Limb (tissue), 2 donors: Measurements from ENCODE around the gene FAF1.
"Not testable (repeated sequence)": the region's sequence is repeated elsewhere in the genome, so short reads cannot be mapped to it uniquely, and the experiment has no call there.

Experiments
- DNase-seq, 2 donors: peaks; one replicate each; pipeline ENCODE4 v3.0.0-alpha.2; 2016; ENCODE audit errors: extremely low spot score in 2 of 2

Gene FAF1

DNA sequence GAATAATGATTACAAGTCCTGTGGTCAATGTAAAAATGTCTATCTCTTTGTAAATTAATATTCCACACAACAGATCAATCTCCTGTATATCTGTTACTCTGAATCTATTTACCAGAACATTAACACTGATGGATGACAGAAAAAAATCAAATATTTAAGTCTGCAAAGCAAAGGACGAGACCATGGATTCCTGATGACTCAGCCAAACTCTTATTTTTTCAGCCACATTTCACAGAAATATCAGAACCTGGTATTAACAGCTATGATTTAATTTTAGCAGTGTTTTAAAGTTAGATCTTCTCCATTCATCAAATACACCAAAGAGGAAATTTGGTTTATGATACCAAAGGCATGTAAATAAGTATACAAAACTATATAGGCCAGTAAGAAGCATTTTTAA, 46.1 kb downstream of the FAF1 start:
- no peak for DNase-seq

DNA sequence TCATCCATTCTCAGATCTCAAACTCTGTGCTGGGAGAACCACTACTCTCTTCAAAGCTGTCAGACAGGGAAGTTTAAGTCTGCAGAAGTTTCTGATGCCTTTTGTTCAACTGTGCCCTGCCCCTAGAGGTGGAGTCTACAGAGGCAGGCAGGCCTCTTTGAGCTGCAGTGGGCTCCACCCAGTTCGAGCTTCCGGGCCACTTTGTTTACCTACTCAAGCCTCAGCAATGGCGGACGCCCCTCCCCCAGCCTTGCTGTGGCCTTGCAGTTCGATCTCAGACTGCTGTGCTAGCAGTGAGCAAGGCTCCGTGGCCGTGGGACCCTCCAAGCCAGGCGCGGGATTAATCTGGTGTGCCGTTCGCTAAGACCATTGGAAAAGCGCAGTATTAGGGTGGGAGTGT, 49.7 kb downstream of the FAF1 start:
- not testable (repeated sequence) for DNase-seq

DNA sequence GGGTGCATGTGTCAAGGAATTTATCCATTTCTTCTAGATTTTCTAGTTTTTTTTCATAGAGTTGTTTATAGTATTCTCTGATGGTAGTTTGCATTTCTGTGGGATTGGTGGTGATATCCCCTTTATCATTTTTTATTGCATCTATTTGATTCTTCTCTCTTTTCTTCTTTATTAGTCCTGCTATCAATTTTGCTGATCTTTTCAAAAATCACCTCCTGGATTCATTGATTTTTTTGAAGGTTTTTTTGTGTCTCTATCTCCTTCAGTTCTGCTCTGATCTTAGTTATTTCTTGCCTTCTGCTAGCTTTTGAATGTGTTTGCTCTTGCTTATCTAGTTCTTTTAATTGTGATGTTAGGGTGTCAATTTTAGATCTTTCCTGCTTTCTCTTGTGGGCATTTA, 52.5 kb downstream of the FAF1 start:
- DNase-seq, result not testable (repeated sequence)

DNA sequence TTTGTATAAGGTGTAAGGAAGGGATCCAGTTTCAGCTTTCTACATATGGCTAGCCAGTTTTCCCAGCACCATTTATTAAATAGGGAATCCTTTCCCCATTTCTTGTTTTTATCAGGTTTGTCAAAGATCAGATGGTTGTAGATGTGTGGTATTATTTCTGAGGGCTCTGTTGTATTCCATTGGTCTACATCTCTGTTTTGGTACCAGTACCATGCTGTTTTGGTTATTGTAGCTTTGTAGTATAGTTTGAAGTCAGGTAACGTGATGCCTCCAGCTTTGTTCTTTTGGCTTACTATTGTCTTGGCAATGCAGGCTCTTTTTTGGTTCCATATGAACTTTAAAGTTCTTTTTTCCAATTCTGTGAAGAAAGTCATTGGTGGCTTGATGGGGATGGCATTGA, 54.0 kb downstream of the FAF1 start:
- not testable (repeated sequence) for DNase-seq

DNA sequence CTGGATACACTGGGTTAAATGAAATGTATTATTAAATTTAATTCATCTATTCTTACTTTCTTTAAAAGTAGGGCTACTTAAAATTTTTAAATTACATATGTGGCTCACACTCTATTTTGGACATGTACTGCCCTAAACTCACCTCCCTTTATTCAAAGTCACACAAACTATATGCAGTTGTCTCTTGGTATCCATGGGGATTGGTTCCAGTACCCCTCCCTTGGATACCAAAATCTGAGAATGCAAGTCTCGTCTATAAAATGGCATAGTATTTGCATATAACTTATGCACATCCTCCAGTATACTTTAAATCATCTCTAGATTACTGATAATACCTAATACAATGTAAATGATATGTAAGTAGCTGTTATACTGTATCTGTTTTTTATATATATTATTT, 57.6 kb downstream of the FAF1 start:
- DNase-seq, result no peak

DNA sequence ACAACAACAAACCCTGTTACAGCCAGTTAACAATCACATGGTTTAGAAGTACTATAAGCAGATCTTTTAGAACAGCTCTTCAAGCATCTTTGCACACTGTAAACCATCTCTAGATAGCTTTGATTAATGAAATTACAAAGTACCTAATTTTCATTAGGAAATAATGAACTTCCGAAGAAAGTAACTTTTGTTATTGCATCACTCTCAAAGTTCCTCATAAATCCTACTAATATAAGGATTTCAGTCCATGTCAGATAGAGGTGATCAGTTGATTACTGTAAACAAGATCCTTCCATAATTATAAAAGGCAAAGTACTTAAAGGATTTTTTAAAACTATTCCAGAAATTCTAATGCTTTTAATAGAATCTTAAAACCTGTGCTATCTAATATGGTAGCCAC, 58.2 kb downstream of the FAF1 start:
- no peak for DNase-seq

DNA sequence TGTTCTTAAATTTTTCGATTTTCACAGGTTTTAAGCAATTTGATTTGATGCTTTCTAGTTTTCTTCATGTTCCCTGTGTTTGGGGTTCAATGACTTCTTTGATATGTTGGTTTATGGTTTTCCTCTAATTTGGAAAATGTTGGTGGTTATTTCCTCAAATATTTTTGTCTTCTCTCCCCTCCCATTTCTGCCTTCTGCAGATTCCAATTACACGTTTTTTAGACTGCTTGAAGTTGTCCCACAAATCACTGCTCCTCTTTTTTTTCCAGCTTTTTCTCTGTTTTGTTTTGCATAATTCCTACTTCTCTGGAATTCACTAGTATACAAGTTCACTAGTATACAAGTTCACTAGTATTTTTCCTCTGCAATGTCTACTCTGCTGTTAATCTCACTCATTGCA, 61.3 kb downstream of the FAF1 start:
- DNase-seq, result no peak

DNA sequence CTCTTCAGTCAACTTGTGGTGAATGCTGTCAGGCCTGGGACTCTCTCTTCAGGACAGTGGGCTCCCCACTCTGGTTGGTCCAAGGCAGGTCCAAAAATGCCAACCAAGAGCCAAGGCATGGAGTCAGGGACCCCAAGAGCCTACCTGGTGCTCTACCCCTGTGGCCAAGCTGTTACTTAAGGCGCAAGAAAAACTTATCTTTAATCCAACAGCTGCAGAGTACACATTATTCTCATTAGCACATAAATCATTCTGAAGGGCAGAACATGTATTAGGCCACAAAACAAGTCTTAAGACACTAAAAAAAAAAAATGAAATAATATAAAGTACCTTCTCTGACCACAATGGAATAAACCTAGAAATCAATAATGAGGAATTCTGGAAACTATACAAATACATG, 65.7 kb downstream of the FAF1 start:
- DNase-seq, result no peak

DNA sequence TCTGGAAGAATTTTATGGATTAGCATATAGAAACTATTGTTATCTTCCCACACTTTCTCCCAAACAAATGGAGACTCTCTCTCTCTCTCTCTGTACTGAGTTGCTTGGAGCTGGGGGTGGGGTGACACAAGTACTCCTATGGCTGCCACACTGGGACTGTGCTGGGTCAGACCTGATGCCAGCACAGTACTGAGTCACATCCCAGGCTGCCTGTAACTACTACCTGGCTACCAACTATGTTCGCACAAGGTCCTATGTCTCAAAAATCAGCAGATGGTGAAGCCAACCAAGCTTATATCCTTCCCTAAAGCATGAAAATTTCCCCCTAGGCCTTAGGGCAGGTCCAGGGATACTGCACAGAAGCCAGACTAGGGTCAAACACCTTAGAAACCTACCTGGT, 66.6 kb downstream of the FAF1 start:
- DNase-seq, result no peak

DNA sequence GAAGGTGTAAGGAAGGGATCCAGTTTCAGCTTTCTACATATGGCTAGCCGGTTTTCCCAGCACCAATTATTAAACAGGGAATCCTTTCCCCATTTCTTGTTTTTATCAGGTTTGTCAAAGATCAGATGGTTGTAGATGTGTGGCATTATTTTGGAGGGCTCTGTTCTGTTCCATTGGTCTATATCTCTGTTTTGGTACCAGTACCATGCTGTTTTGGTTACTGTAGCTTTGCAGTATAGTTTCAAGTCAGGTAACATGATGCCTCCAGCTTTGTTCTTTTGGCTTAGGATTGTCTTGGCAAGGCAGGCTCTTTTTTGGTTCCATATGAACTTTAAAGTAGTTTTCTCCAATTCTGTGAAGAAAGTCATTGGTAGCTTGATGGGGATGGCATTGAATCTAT, 72.5 kb downstream of the FAF1 start:
- not testable (repeated sequence) for DNase-seq

DNA sequence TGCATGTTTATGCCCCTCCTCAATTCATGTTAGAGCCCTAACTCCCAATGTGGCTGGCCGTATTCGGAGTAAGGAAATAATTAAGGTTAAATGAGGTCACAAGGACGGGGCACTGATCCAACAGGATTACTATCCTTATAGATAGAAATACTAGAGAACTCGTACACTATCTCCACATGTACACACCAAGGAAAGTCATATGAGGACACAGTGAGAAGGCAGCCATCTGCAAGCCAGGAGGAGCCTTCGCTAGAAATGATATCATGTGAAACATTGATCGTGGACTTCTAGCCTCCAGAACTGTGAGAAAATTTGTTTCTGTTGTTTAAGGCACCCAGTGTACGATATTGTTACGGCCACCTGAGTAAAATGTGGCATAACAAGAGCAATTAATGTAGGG, 79.7 kb downstream of the FAF1 start:
- DNase-seq, result no peak

DNA sequence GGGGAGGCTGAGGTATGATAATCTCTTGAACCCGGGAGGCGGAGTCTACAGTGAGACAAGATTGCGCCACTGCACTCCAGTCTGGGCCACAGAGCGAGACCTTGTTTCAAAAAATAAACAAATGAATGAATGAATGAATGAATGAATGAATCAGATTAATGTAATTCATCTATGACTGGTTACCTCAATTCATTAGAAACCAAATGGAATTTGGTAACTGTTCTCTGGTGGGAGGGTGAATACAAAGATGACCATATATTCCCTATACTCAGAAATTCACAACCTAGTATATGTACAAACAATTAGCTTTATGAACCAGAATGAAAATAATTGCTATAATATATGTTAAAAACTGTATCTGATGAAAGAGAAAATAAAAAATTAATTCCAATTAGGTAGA, 80.9 kb downstream of the FAF1 start:
- DNase-seq, result no peak

DNA sequence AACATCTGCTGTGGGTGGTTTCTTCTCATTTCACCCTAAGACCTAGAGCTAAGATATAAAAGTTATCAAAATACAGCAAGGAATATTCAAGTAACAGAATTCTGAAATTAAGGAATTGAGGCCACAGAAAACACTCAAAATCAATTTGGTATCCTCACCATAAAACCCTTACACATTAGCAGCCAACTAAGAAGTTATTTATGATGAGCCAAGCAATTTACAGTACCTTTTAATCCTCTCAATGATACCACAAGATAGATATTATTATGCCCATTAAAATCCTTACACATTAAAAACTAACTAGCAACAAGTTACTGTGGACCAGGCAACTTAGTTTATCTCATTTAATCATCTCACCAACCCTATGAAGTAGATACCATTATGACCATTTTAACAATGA, 81.6 kb downstream of the FAF1 start:
- DNase-seq, result no peak

DNA sequence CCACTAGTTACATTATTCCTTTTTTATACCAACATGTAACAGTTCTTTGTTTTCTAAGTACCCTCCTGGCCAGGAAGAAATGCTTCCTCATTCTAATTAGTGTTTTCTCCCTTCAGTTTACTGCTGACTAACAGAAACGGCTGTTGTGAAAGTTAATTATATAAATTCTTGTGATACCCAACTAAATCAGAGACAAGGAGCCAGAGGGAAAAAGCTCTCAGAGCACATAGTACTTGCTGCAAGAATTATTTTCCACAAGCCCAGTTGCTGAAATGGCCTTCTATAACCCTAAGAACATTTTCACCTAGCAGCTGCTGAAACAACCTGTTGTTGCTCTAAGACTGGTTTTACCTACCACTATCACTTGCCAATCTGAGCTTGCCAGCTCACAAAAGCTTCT, 82.4 kb downstream of the FAF1 start:
- DNase-seq, result no peak

DNA sequence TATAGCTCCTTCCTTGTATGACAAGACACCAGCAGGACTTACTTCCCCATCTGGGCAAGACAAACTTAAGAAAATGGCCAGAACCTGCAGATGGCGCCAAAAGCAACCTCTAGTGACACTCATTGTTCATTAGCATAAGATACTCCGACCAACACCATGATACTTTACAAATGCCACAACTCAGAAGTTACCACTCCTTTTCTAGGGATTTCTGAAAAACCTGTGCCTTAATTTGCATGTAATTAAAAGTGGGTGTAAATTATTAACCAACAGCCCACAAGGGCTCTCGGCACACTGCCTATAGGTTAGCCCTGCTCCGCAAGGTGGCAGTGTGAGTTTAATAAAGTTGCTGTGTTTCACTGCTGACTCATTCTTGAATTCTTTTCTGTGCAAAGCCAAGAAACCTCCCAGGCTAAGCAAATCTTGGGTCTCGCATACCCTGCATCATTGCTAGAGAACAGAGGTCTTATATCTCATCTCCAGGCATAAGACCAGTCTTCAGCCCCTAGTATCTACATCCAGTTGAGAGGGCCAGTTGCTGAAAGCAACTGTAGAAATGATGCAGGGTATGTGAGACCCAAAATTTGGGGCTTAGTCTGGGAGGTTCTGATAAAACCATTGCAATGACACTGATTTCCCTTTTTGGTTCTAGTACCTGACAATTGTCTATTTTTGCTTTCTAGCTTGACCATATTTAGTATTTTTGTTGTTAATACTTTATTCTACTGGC, 86.4 kb downstream of the FAF1 start:
- DNase-seq, result peak in 1 of 2 donors; percentile 36

DNA sequence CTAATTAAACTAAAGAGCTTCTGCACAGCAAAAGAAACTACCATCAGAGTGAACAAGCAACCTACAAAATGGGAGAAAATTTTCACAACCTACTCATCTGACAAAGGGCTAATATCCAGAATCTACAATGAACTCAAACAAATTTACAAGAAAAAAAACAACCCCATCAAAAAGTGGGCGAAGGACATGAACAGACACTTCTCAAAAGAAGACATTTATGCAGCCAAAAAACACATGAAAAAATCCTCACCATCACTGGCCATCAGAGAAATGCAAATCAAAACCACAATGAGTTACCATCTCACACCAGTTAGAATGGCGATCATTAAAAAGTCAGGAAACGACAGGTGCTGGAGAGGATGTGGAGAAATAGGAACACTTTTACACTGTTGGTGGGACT, 95.2 kb downstream of the FAF1 start:
- DNase-seq, result not testable (repeated sequence)

DNA sequence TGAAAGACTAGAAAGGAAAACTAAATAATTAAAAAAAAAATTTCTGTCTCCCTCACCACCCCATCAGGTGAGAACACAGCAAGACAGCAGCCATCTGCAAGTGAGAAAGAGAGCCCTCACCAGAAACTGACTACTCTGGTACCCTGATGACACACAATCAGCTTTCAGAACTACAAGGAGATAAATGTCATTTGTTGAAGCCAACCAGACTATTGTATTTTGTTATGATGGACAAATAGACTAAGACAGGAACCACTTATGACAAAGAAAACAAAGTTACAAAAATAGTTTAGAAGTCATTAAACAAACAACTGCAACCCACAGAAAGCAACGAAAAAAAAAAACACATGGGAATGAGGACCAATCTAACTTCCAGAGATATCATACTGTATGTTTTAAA, 98.3 kb downstream of the FAF1 start:
- no peak for DNase-seq

DNA sequence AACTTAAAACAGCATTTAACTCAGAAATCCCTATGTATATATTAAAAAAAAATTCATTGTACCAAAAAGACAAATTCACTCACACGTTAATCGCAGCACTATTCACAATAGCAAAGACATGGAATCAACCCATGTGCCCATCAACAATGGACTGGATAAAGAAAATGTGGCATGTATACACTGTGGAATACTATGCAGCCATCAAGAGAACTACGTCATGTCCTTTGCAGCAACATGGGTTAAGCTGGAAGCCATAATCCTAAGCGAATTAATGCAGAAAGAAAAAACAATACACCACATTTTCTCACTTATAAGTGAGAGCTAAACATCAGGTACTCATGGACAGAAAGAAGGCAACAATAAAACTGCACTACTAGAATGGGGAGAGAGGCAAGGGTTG, 99.4 kb downstream of the FAF1 start:
- DNase-seq, result no peak

DNA sequence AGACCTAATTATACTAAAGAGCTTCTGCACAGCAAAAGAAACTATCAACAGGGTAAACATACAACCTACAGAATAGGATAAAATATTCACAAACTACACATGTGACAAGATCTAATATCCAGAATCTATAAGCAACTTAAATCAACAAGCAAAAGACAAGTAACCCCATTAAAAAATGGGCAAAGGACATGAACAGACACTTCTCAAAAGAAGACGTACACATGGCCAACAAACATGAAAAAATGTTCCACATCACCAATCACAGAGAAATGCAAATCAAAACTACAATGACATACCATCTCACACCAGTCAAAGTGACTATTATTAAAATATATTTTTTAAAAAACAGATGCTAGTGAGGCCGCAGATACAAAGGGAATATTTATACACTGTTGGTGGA, 99.8 kb downstream of the FAF1 start:
- no peak for DNase-seq

DNA sequence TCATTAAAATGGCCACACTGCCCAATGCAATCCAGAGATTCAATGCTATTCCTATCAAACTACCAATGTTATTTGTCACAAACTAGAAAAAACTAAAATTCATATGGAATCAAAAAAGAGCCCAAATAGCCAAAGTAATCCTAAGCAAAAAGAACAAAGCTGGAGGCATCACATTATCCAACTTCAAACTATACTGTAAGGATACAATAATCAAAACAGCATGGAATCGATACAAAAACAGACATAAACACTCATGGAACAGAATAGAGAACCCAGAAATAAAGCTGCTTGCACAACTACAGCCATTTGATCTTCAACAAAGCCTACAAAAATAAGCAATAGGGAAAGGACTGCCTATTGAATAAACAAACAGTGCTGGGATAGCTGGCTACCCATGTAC, 100.4 kb downstream of the FAF1 start:
- DNase-seq, result no peak

DNA sequence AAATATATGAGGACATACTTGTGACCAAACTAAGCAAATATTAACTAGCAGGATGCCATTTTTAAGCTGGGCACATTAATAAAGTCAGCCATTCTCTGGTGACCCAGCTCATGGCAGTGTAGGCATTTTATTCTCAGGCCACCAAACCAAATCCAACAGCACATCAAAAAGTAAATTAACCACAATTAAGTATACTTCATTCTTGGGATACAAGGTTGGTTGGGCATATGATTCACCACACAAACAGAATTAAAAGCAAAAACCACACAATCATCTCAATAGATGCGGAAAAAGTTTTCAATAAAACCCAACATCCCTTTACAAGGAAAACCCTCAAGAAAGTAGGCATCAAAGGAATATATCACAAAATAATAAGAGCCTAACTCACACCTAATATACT, 101.3 kb downstream of the FAF1 start:
- DNase-seq, result no peak

DNA sequence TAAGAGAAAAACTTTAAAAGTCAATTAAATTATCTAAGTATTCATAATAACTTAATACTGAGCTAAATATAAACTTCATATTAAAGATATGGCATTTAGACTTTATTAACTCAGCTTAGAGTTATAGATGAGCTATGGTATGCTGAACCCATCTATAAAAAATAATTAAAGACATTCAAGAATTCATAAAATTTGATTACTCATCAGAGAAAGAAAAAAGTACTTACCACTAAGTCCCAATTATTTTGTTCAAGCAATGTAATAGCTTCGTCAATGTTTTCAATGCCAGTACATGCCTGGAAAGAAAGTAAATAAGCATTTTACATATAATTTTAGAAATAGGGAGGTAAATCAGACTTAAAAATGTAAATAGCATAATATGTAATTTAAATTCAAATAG, 102.4 kb downstream of the FAF1 start:
- no peak for DNase-seq

DNA sequence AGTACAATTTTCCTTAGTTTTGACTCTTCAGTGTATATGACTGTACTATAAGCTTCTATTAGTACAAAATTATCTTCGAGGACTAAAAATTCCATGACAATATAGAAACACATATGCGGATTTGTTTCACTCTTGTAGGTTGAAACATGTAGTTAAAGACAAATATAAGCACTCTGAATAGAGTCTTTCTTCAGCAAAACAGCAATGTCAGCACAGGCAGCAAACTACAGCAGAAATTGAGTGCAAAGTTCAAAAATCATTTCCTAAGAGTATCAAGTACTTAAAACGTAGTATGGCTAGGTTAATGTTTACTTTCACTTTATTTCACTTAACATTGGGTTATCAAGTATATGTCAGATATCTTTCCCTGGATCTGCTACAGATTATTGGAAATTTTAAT, 106.7 kb downstream of the FAF1 start:
- DNase-seq, result no peak

DNA sequence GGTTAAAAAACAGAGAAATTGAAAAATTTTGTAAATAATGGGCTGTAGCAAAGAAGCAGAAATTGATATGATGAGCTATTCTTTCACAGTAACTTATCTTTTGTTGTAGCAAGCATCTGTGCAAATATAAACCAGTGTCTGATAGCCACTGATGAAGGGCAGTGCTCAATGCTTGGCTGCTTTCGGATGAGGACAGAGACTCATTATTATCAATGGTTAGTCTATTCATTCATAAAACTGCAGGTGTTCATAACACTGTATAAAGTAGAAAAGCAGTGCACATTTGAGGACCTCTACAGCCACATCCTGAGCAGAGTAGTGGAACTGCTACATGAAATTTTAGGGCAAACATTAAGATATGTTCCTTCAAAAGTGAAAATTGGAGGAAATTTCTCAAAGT, 107.2 kb downstream of the FAF1 start:
- DNase-seq, result no peak
